H1 (cell line): ENCODE measurements around the gene FLVCR1.

Experiments used
- JUND ChIP-seq: IDR thresholded peaks from 2 replicates; pipeline ENCODE4 v1.6.1; 2011; ENCODE audit warnings: mild to moderate bottlenecking, improper control_type of control experiment, low read length
- TEAD4 ChIP-seq: IDR thresholded peaks from 2 replicates; pipeline ENCODE4 v1.6.1; 2012; ENCODE audit warnings: low read depth, low read length, inconsistent platforms, mixed read lengths

DNA sequence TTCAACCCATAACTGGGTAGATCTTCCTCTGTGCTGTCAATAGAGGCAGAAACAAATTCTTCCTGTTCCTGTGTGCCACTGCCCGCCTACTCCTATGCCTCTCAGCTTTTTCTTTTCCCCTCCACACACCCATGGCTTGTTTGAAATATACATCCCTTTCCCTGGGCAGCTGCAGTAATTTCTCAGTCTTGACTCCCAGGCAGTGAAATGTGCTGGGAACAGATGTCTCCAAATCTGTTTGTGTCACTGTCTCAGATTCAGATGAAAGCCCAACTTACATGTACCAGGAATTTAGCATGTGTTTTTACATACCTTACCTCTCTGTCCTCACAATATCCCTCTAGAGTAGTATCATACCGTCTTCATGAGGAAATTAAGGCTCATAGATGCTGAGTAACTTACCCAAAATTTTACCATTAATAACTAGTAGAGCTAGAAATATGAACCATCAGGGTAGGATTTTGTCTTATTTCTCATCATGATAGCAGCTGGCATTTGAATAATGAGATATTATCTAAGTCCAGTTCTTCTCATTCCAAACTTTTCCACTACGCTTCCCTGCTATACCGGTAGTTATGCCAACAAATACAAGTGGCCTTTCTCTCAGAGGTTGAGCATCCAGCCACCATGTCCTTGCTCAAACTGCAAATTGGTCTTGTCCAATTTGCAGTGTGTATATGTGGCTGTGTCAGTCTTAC, 87.5 kb downstream of the FLVCR1 start:
- TF ChIP-seq JUND (no peak), TEAD4 (no peak)
